ENCODE measurements around the gene C20orf173.
"Not testable (repeated sequence)": the region's sequence is repeated elsewhere in the genome, so short reads cannot be mapped to it uniquely, and the experiment has no call there.

GRCh38 chr20:35517767-35518166 is 11.7 kb downstream of the C20orf173 start:
- not testable (repeated sequence) for TF ChIP-seq CTCF, POLR2AphosphoS5 (IDR thresholded peaks at IDR 0.05)

All from breast epithelium (tissue), 3 donors.